Neuronal stem cell (in vitro differentiated cells): ENCODE data around the gene CUL1.
A peak's percentile ranks its signal among the peaks of the same experiment; 100 is the strongest.
"Not testable (repeated sequence)": the region's sequence is repeated elsewhere in the genome, so short reads cannot be mapped to it uniquely, and the experiment has no call there.

Source experiments
- DNase-seq: peaks from one replicate; pipeline ENCODE4 v3.0.0-alpha.2; 2013; ENCODE audit warnings: low spot score
- H2AFZ ChIP-seq: one replicate; pipeline ENCODE4 v1.6.1; 2013; ENCODE audit warnings: mild to moderate bottlenecking, low read length, inconsistent platforms
- H2AK5ac ChIP-seq: 2 replicates; pipeline ENCODE4 v1.6.1; 2013; ENCODE audit warnings: low read depth, mild to moderate bottlenecking, inconsistent platforms, low read length, moderate library complexity, mixed read lengths
- H2BK120ac ChIP-seq: 2 replicates; pipeline ENCODE4 v1.6.1; 2013; ENCODE audit warnings: low read depth, mild to moderate bottlenecking, inconsistent platforms, low read length, moderate library complexity, mixed read lengths
- H2BK12ac ChIP-seq: one replicate; pipeline ENCODE4 v1.6.1; 2013; ENCODE audit warnings: low read length, inconsistent platforms
- H2BK15ac ChIP-seq: 2 replicates; pipeline ENCODE4 v1.6.1; 2013; ENCODE audit warnings: mild to moderate bottlenecking, low read length, inconsistent platforms, mixed read lengths
- H2BK5ac ChIP-seq: one replicate; pipeline ENCODE4 v1.6.1; 2013; ENCODE audit warnings: inconsistent platforms, mild to moderate bottlenecking, low read length, moderate library complexity
- H3K14ac ChIP-seq: one replicate; pipeline ENCODE4 v1.6.1; 2013; ENCODE audit warnings: low read length, inconsistent platforms
- H3K18ac ChIP-seq: 2 replicates; pipeline ENCODE4 v1.6.1; 2013; ENCODE audit warnings: low read length, inconsistent platforms
- H3K23ac ChIP-seq: 2 replicates; pipeline ENCODE4 v1.6.1; 2013; ENCODE audit warnings: low read depth, mild to moderate bottlenecking, mixed read lengths, low read length, inconsistent platforms; ENCODE audit not compliant: poor library complexity
- H3K27ac ChIP-seq: replicated peaks from 3 replicates; pipeline ENCODE4 v1.5.1; 2013; ENCODE audit warnings: low read length, inconsistent platforms
- H3K27me3 ChIP-seq, 3 experiments: 2 replicates each; pipeline ENCODE4 v1.6.1; 2013; ENCODE audit warnings: low read length in 3 of 3, mild to moderate bottlenecking in 2 of 3, inconsistent platforms in 1 of 3, low read depth in 1 of 3, mixed read lengths in 1 of 3, moderate library complexity in 1 of 3; ENCODE audit not compliant: control insufficient read depth in 3 of 3, insufficient read depth in 3 of 3
- H3K36me3 ChIP-seq, 2 donors: replicated peaks in 1 of 2; 2 replicates each; pipeline ENCODE4 v1.6.1; 2013; ENCODE audit warnings: low read length in 2 of 2; ENCODE audit not compliant: control insufficient read depth in 2 of 2, insufficient read depth in 2 of 2
- H3K4ac ChIP-seq: 2 replicates; pipeline ENCODE4 v1.6.1; 2013; ENCODE audit warnings: inconsistent platforms, mild to moderate bottlenecking, low read length, moderate library complexity
- H3K4me1 ChIP-seq, 2 donors: 1 replicate in 1 of 2; 2 replicates in 1 of 2; pipeline ENCODE4 v1.6.1; 2013; ENCODE audit warnings: low read length in 2 of 2, low read depth in 1 of 2; ENCODE audit not compliant: control insufficient read depth in 2 of 2, insufficient read depth in 1 of 2
- H3K4me2 ChIP-seq: one replicate; pipeline ENCODE4 v1.6.1; 2013; ENCODE audit warnings: mild to moderate bottlenecking, low read length, inconsistent platforms; ENCODE audit not compliant: insufficient read depth, poor library complexity, severe bottlenecking
- H3K4me3 ChIP-seq, 2 donors: 2 replicates each; pipeline ENCODE4 v1.5.1; 2013; ENCODE audit warnings: low read length in 2 of 2, mild to moderate bottlenecking in 2 of 2, inconsistent platforms in 1 of 2, moderate library complexity in 1 of 2
- H3K79me1 ChIP-seq: one replicate; pipeline ENCODE4 v1.6.1; 2013; ENCODE audit warnings: low read depth, mild to moderate bottlenecking, inconsistent platforms, low read length, moderate library complexity
- H3K9ac ChIP-seq: one replicate; pipeline ENCODE4 v1.6.1; 2013; ENCODE audit warnings: mild to moderate bottlenecking, low read depth, low read length, inconsistent platforms; ENCODE audit not compliant: poor library complexity
- H3K9me3 ChIP-seq, 2 donors: replicated peaks in 1 of 2; 2 replicates each; pipeline versions ENCODE3 to v1.6.1; 2013; ENCODE audit warnings: low read length in 2 of 2, mild to moderate bottlenecking in 2 of 2, inconsistent platforms in 1 of 2, low read depth in 1 of 2, mixed read lengths in 1 of 2, moderate library complexity in 1 of 2; ENCODE audit not compliant: control insufficient read depth in 2 of 2, insufficient read depth in 1 of 2
- H4K8ac ChIP-seq: one replicate; pipeline ENCODE4 v1.6.1; 2013; ENCODE audit warnings: low read depth, mild to moderate bottlenecking, inconsistent platforms, low read length, moderate library complexity
- H4K91ac ChIP-seq: one replicate; pipeline ENCODE4 v1.6.1; 2013; ENCODE audit warnings: low read length, low read depth, mild to moderate bottlenecking, inconsistent platforms; ENCODE audit not compliant: poor library complexity
- WGBS, 2 donors: extraction: QIAGEN DNeasy Blood & Tissue Kit; methylation state at CpG; one replicate each; pipeline ENCODE4 v1.1.7; 2013; ENCODE audit warnings: missing lambda C conversion rate in 2 of 2, mixed read lengths in 1 of 2; ENCODE audit not compliant: insufficient read length in 2 of 2, insufficient replicate concordance in 1 of 2; ENCODE audit errors: extremely low coverage in 2 of 2; 5-methylcytosine and 5-hydroxymethylcytosine counted together

CUL1 gene

DNA sequence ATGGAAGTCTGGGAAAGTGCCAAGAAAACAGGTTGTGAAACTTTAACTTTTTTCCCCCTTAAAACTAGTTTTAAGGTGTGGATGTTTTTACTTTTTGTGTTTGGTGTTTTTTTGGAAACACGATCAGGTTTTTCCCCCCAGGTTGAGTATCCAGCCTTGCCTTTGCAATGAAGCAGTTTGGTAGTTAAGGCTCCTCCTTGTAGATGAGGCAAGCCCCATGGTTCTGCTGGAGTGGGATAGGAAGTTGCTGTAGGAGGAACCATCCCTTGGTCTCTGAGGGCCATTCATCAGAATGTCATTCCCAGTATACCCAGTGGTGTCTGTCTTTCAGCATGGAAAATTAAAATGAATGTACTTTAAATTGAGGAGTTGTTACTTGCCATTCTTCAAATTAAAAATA is 2.7 kb downstream of the CUL1 start:
- no peak overlapping the region for H3K14ac ChIP-seq
- H2BK120ac ChIP-seq: no peak overlapping the region
- no peak overlapping the region for H3K4me2 ChIP-seq
- DNase-seq: no peak
- H3K4ac ChIP-seq: no peak overlapping the region
- no peak overlapping the region for H3K23ac ChIP-seq
- no peak overlapping the region for H2BK5ac ChIP-seq
- H4K8ac ChIP-seq: no peak overlapping the region
- no peak overlapping the region for H3K9ac ChIP-seq
- no peak overlapping the region for H2AK5ac ChIP-seq
- no peaks in the 10 kb centered on the region for H3K27me3 ChIP-seq
- H2BK12ac ChIP-seq: no peak overlapping the region
- no peaks in the 10 kb centered on the region for H3K9me3 ChIP-seq
- H2AFZ ChIP-seq: no peak overlapping the region
- WGBS, 2 donors: no CpG with 5 or more reads among the region's 1 CpG
- no peak overlapping the region for H4K91ac ChIP-seq
- H3K4me3 ChIP-seq: no peak overlapping the region
- H3K79me1 ChIP-seq: peaks cover 7% of the 10 kb centered on the region
- no peaks in the 10 kb centered on the region for H3K36me3 ChIP-seq
- H3K27ac ChIP-seq: peak overlapping the region; percentile 15
- no peak overlapping the region for H2BK15ac ChIP-seq
- peaks cover 16 to 21% of the 10 kb centered on the region in 2 donors for H3K4me1 ChIP-seq
- no peak overlapping the region for H3K18ac ChIP-seq

- no CpG with 5 or more reads among the region's 11 CpGs for WGBS, 2 donors
- H3K14ac ChIP-seq: no peak overlapping the region
- H3K4me3 ChIP-seq: no peak overlapping the region
- no peak overlapping the region for H2AFZ ChIP-seq
- no peak overlapping the region for H3K18ac ChIP-seq
- no peak overlapping the region for H3K4ac ChIP-seq
- no peak overlapping the region for H2AK5ac ChIP-seq
- no peak overlapping the region for H4K91ac ChIP-seq
- H2BK5ac ChIP-seq: no peak overlapping the region
- H3K27ac ChIP-seq: no peak overlapping the region
- DNase-seq: no peak
- H3K36me3 ChIP-seq: peaks cover 0 to 4% of the 10 kb centered on the region in 2 donors
- H3K27me3 ChIP-seq: no peaks in the 10 kb centered on the region
- no peaks in the 10 kb centered on the region for H3K9me3 ChIP-seq
- peaks cover 8 to 14% of the 10 kb centered on the region in 2 donors for H3K4me1 ChIP-seq
- H3K9ac ChIP-seq: no peak overlapping the region
- no peak overlapping the region for H3K4me2 ChIP-seq
- no peak overlapping the region for H4K8ac ChIP-seq
- H2BK15ac ChIP-seq: no peak overlapping the region
- H3K79me1 ChIP-seq: peaks cover 7% of the 10 kb centered on the region
- H3K23ac ChIP-seq: no peak overlapping the region
- H2BK120ac ChIP-seq: no peak overlapping the region
- no peak overlapping the region for H2BK12ac ChIP-seq
Measured at GRCh38 chr7:148702876-148703670, 4.4 kb downstream of the CUL1 start.

DNA sequence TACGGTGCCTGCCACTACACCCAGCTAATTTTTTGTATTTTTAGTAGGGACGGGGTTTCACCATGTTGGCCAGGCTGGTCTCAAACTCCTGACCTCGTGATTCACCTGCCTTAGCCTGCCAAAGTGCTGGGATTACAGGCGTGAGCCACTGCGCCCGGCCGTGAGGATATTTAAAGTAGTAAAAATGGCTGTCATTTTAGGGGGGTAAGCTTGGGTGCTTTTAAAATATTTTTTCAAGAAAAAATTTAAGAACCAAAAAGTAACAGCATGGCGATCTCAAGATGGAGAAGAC is 4.9 kb downstream of the CUL1 start:
- H3K23ac ChIP-seq, H2AFZ ChIP-seq, H2BK120ac ChIP-seq, H2BK5ac ChIP-seq, H2BK12ac ChIP-seq, H3K9ac ChIP-seq, H3K27me3 ChIP-seq, H4K8ac ChIP-seq, H2BK15ac ChIP-seq, H3K9me3 ChIP-seq, H3K79me1 ChIP-seq, H3K36me3 ChIP-seq, DNase-seq, H3K4me2 ChIP-seq, H3K4ac ChIP-seq, H3K14ac ChIP-seq, H3K18ac ChIP-seq, H3K27ac ChIP-seq, H2AK5ac ChIP-seq, H4K91ac ChIP-seq, H3K4me3 ChIP-seq: not testable (repeated sequence)
- no CpG with 5 or more reads among the region's 8 CpGs for WGBS, 2 donors
- peaks cover 8 to 15% of the 10 kb centered on the region in 2 donors for H3K4me1 ChIP-seq

GRCh38 chr7:148704189-148704588 is 5.5 kb downstream of the CUL1 start:
- H3K4me3 ChIP-seq: no peak overlapping the region
- H2AFZ ChIP-seq: no peak overlapping the region
- H3K9me3 ChIP-seq: no peaks in the 10 kb centered on the region
- H3K4me2 ChIP-seq: no peak overlapping the region
- peaks cover 2% of the 10 kb centered on the region for H3K79me1 ChIP-seq
- H4K91ac ChIP-seq: no peak overlapping the region
- H3K18ac ChIP-seq: no peak overlapping the region
- no peak overlapping the region for H3K27ac ChIP-seq
- H2BK5ac ChIP-seq: no peak overlapping the region
- no peak overlapping the region for H3K23ac ChIP-seq
- H3K14ac ChIP-seq: no peak overlapping the region
- peaks cover 8 to 15% of the 10 kb centered on the region in 2 donors for H3K4me1 ChIP-seq
- H3K4ac ChIP-seq: no peak overlapping the region
- no peak for DNase-seq
- peaks cover 0 to 4% of the 10 kb centered on the region in 2 donors for H3K36me3 ChIP-seq
- H3K27me3 ChIP-seq: no peaks in the 10 kb centered on the region
- H2BK15ac ChIP-seq: no peak overlapping the region
- no peak overlapping the region for H2BK120ac ChIP-seq
- H2BK12ac ChIP-seq: no peak overlapping the region
- no peak overlapping the region for H2AK5ac ChIP-seq
- no peak overlapping the region for H3K9ac ChIP-seq
- no CpG with 5 or more reads among the region's 3 CpGs for WGBS, 2 donors
- H4K8ac ChIP-seq: no peak overlapping the region
